Mammary epithelial cell (primary cell): Measurements from ENCODE around the gene TM4SF1.

ENCODE experiments used
- CTCF ChIP-seq, 2 donors: IDR thresholded peaks in 1 of 2; conservative IDR thresholded peaks in 1 of 2; 2 replicates each; pipeline ENCODE4 v1.5.1; 2011 to 2012; ENCODE audit warnings: inconsistent platforms in 2 of 2, low read length in 2 of 2, mild to moderate bottlenecking in 2 of 2, control low read depth in 1 of 2, low read depth in 1 of 2; ENCODE audit not compliant: insufficient read depth in 1 of 2; ENCODE audit errors: extremely low read depth in 1 of 2
- EZH2 ChIP-seq: IDR thresholded peaks from 2 replicates; pipeline ENCODE4 v1.6.1; 2012; ENCODE audit warnings: low read length, inconsistent platforms, borderline replicate concordance

DNA sequence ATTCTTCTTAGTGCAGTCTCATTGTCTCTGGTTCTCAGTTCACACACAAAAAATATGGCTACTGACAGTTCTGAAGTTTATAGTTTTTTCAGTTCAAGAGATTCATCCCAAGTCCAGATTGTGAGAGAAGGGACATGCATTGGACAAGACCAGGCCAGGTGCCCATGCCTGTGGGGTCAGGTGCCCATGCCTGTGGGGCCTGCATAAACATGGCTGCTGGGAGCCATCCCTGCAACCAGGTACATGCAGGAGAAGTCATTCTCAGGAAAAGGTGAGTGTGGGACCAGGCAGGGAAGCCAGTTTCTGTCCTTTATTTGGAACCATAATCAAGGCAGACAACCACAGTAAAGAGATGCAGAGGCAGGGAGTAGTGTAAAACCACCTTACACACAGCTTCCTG is 6.3 kb upstream of the TM4SF1 start:
- no peak for TF ChIP-seq CTCF (conservative IDR thresholded peaks at IDR 0.05 in 1 of 2, IDR thresholded peaks at IDR 0.05 in 1 of 2; ENCODE audit: extremely low read depth in 1 of 2, insufficient read depth in 1 of 2, low read depth in 1 of 2, low read length in 2 of 2)
- TF ChIP-seq EZH2: no peak
